Liver (tissue), 3 donors: ENCODE results near the gene GFY.

Experiments used
- ATF3 ChIP-seq: IDR thresholded peaks from 2 replicates; pipeline ENCODE4 v1.6.1; 2016; ENCODE audit warnings: antibody characterized with exemption
- CTCF ChIP-seq: fragments of 150-350 bp; IDR thresholded peaks from 2 replicates; pipeline ENCODE4 v1.5.1; 2017; ENCODE audit warnings: improper control_type of control experiment, low read depth, low read length; ENCODE audit not compliant: missing input control
- HNF4A ChIP-seq, 2 donors: conservative IDR thresholded peaks; 2 replicates each; pipeline ENCODE4 v1.6.1; 2016; ENCODE audit warnings: antibody characterized with exemption in 2 of 2, mild to moderate bottlenecking in 2 of 2
- JUND ChIP-seq, 2 donors: IDR thresholded peaks; 2 replicates each; pipeline ENCODE4 v1.6.1; 2016; ENCODE audit warnings: antibody characterized with exemption in 2 of 2
- MAX ChIP-seq: IDR thresholded peaks from 2 replicates; pipeline ENCODE4 v1.6.1; 2016; ENCODE audit warnings: antibody characterized with exemption
- NR2F2 ChIP-seq: IDR thresholded peaks from 2 replicates; pipeline ENCODE4 v1.6.1; 2016; ENCODE audit warnings: antibody characterized with exemption
- RAD21 ChIP-seq, 2 donors: IDR thresholded peaks; 2 replicates each; pipeline ENCODE4 v1.6.1; 2016; ENCODE audit warnings: antibody characterized with exemption in 2 of 2, mild to moderate bottlenecking in 2 of 2
- REST ChIP-seq: IDR thresholded peaks from 2 replicates; pipeline ENCODE4 v1.6.1; 2016; ENCODE audit warnings: antibody characterized with exemption, mild to moderate bottlenecking
- RXRA ChIP-seq, 2 donors: IDR thresholded peaks; 2 replicates each; pipeline ENCODE4 v1.6.1; 2017 to 2018; ENCODE audit warnings: antibody characterized with exemption in 2 of 2, mild to moderate bottlenecking in 1 of 2
- TAF1 ChIP-seq: conservative IDR thresholded peaks from 2 replicates; pipeline ENCODE4 v1.6.1; 2016; ENCODE audit warnings: antibody characterized with exemption, mild to moderate bottlenecking
- YY1 ChIP-seq: IDR thresholded peaks from 2 replicates; pipeline ENCODE4 v1.6.1; 2016; ENCODE audit warnings: antibody characterized with exemption, mild to moderate bottlenecking
- donor health status: healthy.
- donor health status: healthy.

GRCh38 chr19:49439836-49440235 lies 14.6 kb downstream of the GFY start:
- TF ChIP-seq CTCF (no peak), MAX (no peak), ATF3 (no peak), RAD21 (IDR thresholded peaks at IDR 0.05) (no peak), REST (no peak), HNF4A (conservative IDR thresholded peaks at IDR 0.05) (no peak), YY1 (no peak), TAF1 (no peak), RXRA (IDR thresholded peaks at IDR 0.05) (no peak), JUND (IDR thresholded peaks at IDR 0.05) (no peak), NR2F2 (no peak)
